Frontal cortex (tissue), 4 donors: ENCODE data around the gene EFHC1. TPM values are rescaled to one million over a fixed set of nuclear protein-coding genes. Genes with fewer than 3 reads are reported as not detected.

Experiments used
- DNase-seq, 2 donors: peaks; one replicate each; pipeline ENCODE4 v3.0.0; 2012; ENCODE audit warnings: low spot score in 2 of 2
- FAIRE-seq: peaks from 2 replicates; lab custom pipeline; 2012; peaks lifted over from hg19 to GRCh38; lab: Jason Lieb, UNC
- total RNA-seq: library from RNA; depleted of rRNA; stranded (reverse); fragments of >200 nt; gene quantifications from one replicate; pipeline ENCODE4 v1.2.3, GENCODE V29; 2014
- donor health status: control.
- donor health status: control.
- donor health status: control.

The EFHC1 gene
- total RNA-seq, 1 donor from 2014 or later, result 22.4 TPM

DNA sequence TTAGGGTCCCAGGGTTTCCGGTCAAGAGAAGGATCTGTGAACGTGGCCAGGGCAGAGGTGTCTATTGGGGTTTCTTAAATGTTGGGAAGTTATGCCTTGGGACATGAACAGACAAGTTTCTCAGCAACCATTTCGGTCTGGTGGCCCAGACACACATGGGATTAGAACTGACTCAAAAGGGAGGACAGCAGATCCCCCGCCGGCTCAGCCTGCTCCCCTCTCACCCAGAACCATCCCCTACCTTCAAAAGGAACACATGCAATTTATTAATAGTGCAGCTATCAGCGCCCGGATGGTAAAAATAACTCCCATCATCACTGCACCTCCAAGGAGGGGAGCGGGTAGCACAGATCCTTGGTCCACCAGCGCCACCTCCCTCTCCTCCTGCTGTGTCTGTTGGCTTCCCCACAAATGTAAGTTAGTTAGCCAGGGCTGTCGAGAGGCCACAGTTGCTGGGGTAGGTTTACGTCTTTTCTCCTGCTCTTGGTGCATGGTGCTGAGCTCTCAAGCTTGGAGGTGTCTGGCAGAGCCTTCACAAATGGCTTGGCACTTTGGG is 79.6 kb downstream of the EFHC1 start:
- no peak for DNase-seq
- no peak for FAIRE-seq

DNA sequence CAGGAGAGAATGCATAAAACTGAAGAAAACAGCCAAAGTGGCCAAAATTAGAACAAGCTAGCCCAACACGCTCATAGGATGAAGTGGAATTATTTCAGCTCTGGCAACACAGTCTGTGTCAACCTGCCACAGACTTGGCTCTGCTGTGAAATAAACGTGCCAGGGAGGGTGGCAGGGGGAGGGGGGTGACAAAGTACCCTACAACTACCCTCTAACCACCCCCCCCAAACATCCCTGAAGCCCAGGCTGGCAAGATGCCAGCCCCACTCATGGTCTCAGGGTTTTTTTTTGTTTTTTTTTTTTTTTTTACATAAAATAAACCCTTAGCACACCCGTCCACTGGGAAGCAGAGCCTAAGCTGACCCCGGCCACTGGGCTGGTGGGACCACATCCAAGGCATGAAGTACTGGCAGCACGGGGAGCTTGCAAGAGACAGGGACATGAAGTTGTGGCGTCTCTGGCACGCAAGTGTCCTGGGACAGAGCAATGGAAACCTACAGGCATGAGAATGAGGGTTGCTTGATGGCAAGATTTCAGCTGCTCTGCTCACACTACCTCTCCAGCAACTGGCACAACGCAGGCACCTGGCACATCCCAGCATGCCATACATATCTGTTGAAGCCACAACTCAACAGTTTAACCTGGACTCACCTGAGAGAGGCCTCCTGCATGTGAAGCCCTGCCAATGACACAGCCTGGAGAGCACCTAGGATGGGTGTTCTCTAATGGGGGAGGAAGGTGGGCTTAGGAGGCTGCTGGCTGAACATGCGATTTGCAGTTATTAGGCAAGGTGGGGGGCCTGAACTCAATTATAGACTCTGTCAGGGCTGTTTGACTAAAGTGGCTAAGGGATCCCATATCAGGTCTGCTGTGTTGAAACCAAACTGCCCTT is 80.3 kb downstream of the EFHC1 start:
- no peak for FAIRE-seq
- no peak for DNase-seq

DNA sequence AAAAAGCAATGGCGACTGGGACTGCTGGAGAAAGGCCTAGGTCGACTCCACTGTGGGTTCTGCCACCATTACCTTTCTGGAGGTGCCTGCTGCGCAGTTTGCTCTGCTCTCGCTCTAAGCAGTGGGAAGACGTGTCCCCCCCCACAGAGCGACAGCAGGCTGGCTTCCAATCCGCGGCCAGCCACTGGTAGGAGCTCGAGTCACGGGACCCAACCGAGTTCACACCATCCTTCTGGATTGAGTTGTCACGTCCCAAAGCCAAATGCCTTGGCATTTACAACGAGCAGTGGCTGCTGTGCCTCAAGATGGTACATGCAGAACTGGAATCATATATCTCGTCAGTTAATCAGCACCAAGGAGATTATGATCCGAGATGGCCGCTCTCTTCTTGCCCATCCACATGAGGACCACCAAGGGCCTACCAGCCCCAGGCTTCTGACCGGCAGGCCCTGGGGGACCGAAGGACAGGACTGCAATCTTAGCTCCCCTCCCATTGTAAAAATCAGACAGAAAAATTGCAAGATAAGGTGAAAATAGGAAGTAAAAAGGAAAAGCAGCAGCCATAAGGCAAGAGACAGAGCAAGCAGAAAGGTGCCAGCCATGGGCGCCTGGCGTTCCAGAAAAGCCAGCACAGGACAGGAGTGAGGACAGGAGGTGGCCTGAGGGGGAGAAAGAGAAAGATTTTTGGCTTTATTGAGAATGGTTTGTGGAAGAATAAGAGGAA is 82.3 kb downstream of the EFHC1 start:
- DNase-seq, result no peak
- no peak for FAIRE-seq

DNA sequence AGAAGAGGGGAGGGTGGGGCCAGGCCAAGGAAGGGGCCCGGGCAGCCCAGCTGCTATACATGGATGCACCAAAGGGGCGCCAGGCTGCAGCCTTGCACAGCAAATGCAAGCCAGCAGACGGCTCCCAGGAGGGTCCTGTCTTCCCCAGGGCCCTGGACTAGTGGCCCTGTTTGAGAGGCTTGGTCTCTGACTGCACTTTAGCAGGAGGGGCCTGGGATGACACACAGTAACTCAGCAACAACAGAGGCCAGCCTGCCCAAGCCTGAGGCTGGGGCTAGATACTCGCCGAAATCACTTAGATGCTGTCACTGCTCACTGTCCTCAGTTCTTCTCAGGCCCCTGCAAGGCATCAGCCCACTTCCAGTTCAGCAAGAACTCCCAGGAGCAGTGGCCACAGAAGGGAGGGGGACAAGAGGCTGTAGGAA is 83.2 kb downstream of the EFHC1 start:
- no peak for DNase-seq

DNA sequence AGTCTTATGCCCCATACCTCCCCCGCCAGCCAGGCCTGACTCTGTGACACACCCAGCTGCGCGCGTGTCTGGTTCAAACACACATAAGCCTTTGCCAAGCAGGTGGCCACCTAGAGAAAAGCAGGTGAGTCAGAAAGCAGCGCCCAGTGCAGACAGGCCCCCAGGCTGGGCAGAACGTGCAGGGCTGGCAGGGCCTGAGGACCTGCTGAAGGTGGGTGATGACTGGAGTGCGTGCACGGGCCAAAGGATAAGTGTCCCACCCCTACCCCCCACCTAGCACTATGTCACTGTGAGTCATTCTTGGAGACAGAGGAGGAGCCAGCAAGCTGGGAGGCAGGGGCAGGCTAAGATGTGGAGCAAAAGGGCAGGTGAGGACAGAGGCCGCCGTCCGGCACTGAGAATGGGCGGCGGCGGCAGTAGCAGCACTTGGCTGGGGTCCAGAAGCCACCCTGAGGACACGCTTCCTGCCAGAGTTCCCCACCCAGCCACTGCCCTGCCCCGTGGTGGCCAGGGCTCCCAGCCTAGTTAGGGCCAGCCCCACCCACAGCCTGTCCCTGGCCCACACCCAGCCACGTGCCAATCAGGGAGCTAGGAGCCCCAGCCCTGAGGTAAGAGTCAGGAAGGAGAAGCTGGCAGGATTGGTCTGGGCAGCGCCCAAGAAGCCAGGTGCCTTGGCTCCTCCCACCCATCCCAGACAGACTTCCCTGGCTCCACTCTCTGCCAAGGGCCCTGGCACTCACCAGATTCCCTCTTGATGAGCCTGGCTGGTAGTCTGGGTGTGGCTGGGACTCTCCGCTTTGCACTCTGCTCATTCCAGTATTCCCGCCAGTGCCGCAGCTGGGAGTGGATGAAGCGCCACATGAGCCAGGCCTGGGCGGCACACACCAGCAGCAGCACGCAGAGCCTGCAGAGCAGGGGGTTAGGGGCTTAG is 84.0 kb downstream of the EFHC1 start:
- no peak for FAIRE-seq
- DNase-seq, result peak in 1 of 2 donors; percentile 51

More for the DNA sequence above, 83.2 kb downstream of the EFHC1 start:
- FAIRE-seq, result no peak

DNA sequence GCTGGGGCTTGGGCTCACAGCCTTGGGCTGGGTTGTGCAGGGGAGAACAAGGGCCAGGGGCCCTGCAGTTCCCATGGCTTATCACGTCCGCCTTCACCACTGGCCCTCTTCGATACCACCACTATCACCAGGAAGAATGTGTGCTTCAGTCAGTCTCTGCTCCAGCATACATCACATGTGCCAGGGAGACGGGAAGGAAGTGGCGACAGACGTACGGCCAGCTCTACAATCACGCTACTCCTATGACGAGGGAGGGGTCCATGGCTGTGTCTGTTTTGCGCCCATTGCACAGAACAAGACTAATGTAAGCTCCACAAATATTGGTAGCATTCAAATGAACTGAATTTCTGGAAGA is 84.6 kb downstream of the EFHC1 start:
- no peak for FAIRE-seq
- no peak for DNase-seq

DNA sequence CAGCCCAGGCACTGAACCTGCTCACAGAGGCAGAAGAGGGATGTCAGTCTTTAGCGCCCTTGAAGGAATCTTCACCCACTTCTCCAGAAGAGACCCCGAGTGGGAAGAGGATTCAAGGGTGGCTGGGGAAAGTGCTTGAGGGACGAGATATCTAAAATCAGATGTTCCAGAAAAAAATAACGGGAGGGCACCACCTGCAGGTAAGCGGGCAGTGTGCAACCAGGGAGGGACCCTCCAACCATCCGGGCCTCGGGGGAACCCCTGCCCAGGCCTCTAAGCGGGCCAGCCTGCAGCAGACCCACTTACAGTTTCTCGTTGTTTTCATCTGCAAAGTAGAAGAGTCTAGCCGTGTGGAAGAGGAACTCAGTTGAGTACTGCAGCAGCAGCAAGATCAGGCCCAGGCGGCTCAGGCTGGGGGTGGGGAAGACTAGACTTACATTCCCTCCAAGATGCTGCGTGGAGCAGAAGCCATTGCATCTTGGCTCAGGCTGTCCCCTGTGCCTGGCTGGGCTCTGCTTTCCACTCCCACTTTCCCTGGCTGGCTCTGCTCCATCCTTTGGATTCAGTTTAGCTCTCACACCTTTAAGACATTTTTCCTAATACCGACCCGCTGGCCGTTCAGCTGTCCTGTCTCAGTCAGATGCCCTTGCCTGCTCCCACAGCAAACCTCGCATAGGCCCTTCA is 85.7 kb downstream of the EFHC1 start:
- FAIRE-seq (no peak), DNase-seq (no peak)

DNA sequence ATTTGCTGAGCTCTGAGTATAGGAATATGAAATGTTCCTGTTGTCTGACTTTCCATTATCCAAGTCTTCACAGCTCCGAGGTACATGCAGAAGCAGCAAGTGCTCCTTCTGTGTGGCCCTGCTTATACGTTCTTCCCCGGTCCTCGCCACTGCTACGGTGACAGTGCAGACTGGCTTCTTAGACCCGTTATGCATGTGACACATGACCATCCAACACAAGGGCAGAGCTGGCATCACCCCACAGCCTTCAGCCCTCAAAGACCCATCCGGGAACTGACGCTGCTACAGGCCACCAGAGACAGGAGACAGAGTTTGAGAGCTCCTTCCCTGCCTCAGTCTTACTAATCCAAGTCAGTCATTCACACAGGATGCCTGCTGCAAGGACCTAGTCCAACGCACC is 86.3 kb downstream of the EFHC1 start:
- DNase-seq, result no peak
- FAIRE-seq, result no peak

DNA sequence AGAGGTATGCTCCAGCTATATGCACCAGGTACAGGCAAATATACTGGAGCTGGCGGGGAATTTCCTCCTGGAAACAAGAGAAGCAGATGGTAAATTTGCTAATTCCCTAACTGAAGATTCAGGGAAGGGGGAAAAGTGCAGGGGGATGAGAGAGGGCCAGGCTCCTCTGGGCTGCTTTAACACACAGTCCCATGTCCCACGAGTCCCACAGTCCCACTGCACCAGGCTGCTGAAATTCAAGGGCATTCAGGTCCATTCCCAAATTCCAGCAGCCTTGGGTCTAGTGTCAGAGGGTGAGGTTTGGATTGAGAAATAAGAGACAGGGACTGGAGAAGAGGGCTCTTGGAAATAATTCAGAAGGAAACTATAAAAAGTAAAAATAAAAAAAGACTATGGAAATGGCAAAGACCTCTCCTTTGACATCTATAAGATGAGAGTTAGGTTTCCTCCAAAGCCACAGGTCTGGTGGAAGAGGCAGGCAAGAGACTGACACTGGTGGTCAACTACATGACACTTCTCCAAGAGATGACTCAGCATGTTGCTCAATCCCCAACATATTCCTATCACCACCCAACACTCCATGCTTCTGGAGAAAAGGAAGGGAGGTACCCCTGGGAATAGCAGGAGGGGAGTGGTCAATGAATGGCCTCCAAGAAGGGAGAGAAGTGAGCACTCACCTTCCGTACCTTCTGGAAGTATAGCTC is 87.6 kb downstream of the EFHC1 start:
- FAIRE-seq (no peak), DNase-seq (no peak)

DNA sequence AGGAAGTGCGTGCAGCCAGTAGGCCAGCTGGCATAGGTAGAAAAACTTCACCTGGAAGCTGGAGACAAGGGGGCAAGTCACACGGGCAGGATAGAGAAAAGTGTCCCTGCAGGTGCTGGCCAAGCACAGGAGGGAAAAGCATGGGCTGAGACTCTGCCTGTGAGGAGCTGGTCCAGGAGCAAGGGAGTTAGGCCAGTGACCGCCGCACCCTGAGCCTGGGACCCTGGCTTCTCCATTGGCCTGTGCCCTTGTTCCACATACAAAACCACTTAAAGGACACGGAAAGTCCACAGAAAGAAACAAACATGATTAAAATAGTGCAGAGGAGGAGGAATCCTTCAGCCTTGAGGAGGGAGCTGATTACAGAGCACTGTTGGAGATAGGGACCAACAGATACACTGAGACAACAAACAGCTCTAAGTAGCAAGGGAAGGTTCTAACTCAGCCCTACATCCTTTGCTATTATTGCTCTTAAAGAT is 88.2 kb downstream of the EFHC1 start:
- DNase-seq, result no peak
- no peak for FAIRE-seq

DNA sequence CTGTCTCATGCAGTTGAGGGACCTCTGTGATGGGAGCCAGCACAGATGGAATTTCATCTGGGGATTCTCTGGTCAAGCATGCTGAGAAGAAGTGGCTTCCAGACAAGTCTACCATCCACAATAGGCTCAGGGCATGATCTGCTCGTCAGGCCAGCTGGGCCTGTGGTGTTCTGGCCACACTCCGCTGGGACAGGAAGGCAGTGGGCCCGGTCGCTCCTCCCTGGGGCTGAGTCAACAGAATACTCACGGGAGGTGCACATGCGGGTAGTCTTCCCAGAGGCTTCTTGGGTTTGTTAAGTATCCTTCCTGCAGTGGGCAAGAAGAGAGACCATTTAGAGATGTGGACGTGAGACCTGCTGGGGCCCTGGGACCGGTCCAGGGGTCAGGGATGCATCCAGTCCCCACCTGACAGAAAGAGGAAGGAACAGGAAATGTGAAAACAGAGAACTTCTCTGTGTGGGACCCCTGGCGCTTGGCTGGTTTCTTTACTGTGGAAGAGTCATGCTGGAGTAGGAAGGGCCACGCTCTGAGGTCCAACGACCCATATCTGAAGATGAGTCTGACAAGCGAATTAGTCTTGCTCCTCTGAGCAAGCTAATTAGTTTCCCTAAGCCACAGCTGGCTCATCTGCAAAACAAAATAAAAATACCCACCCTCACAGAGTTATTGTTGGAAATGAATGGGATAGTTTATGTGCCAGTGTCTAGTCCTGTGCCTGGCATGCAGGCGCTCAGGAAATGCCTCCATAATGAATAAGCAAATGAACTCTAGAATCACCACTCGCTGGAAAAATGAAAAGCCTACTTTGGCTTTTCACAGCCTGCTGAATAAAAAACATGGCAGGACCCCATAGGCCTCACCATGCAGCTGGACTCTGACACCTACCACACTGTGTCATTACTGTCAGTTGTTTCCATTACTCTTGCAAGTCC is 89.4 kb downstream of the EFHC1 start:
- FAIRE-seq (no peak), DNase-seq (no peak)

DNA sequence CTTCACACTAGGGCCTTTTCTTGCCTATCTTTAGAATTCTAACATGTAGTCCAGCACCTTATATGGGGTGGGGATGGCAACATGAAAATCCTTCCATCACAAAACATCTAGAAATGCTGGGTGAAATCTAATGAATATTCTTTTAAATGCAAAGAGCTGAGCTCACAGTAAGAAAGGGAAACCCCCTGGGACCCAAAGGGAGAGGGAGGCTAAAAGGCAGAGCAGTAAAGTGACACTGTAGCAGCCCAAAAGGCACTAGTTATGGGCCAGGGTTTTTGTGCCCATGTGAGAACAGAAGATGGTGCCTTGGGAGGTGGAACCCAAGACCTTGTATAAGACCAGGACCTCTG is 90.0 kb downstream of the EFHC1 start:
- DNase-seq (no peak), FAIRE-seq (no peak)

DNA sequence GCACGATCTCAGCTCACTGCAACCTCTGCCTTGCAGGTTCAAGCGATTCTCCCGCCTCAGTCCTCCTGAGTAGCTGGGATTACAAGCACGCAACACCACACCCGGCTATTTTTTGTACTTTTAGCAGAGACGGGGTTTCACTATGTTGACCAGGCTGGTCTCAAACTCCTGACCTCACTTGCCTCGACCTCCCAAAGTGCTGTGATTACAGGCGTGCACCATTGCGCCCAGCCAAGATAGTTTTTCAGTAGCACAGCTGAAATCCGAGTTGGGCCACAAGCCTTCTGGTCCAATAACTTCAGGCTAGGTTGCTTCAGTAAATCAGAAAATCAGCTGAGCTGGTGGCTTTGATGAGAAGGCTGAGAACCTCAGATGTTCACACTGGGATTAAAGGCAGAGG is 91.0 kb downstream of the EFHC1 start:
- no peak for DNase-seq
- FAIRE-seq, result no peak

DNA sequence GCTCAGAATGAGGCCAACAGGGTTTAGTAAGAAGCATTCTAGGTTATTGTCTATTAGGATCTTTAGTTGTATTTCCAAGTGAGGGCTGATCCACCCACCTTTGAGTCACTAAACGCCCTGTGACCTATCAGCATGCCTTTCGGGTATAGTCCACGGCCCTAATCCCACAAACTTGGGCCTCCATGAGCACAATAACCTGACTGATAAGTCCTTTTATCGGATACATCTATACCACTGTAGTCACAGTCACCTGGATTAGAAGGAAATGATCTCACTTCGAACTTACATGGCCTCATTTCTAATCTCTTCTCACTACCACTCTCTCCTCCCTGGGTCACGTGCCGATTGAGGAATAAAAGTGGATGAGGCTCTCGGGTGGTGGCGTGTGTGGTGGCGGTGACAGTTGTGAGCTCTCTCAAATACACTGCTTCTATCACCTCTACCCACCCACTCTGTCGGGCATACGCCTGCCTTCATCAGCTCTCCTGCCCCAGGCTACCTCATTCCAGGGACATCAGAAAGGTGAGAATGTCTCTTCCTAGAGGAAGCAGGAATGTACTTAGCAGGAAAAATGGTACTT is 91.5 kb downstream of the EFHC1 start:
- FAIRE-seq, result no peak
- no peak for DNase-seq

DNA sequence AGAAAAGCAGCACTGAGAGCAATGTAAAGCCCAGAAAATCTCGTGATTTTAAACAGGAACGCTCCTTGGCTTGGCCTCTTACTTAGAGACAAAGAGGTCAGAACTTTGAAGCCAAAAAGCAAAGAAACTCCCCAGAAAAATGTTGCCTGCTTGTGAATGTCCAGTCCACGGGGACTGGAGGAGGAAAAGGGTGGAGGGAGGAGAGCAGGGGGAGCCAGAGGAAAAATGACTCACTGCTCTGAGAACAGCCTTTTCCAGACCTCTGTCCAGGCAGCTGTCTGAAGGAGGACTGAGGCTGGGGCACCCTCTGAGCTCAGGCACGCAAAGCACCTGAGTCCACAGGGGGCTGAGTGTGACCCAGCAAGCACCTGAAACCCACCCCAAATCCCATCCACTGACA is 92.1 kb downstream of the EFHC1 start:
- peak in 1 of 2 donors; percentile 51 for DNase-seq

DNA sequence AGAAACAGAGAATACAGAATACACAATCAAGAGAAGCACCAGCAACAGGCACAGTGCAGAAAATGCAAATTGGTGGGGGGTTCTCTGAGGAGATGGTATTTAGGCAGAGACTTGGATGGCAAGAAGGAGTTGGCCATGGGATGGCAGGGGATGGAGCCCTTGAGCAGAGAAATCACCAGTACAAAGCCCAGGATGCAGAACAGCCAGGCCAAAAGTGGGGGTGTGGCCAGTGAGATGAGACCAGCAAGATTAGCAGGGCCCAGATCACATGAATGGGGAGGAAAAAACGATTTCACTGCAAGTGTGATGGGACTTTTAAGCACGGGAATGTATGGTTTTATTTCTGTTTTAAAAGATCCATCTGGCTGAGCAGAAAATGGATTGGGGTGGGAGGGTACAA is 93.3 kb downstream of the EFHC1 start:
- DNase-seq (no peak), FAIRE-seq (no peak)

More for the DNA sequence above, 92.1 kb downstream of the EFHC1 start:
- no peak for FAIRE-seq

DNA sequence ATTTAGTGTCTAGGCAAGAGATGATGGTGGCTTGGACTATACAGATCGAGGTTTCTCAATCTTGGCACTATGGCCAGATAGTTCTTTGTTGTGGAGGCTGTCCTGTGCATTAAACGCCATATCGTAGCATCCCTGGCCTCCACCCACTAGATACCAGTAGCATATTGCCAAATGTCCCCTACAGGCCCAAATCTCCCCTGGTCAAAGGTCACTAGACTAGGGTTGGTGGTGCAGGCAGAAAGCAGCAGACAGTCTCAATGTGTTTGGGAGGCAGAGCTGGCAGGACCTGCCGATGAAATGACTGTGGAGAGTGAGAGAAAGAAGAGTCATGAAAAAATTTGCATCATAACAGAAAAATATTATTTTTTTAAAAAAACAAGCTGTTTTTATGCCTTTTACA is 93.8 kb downstream of the EFHC1 start:
- FAIRE-seq (no peak), DNase-seq (no peak)
